HG03064 (cell line): ENCODE measurements around the gene NAV2.

Source experiments
- ATAC-seq: cut with Tn5 transposase; IDR thresholded peaks from one replicate; pipeline ENCODE4 v1.9.1; 2021; ENCODE audit warnings: low read depth; ENCODE audit not compliant: unreplicated experiment

The NAV2 gene

DNA sequence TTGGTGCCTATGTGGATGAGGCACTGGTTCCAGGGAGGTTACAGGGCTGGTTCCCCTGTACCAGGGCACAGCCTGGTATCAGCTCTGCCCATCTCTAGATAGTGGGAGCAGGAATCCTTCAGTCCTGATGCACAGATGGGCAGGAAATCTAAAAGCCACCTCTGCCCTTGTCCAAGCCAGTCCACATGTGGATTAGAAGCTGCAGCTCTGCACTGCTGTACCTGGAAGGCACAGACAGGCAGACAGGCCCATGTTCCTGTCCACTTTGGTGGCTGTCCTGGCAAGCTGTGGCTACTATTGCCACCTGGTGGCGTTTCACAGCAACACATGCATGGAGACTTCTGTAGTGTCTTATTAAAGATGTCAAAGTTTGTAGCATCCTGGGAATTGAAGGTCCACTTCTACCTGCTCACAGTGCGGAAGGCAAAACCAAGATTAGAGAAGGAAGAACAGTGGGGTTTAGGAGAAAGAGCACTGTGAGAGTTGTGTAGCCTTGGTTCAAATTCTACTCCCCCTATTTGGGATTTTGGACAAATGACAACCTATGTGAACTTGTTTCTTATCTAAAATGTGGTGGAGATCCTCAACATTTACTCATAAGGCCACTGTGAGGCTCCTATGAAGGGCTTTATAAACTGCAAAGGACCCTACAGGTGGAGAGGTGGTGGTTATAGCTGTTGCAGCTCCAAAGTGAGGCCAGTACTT, 30.1 kb downstream of the NAV2 start:
- ATAC-seq = no peak

GRCh38 chr11:19743622-19744021, 31.0 kb downstream of the NAV2 start:
- no peak for ATAC-seq

- no peak for ATAC-seq
Measured at GRCh38 chr11:19744130-19744529, 31.5 kb downstream of the NAV2 start.

- no peak for ATAC-seq
Measured at GRCh38 chr11:19746086-19746485, 33.4 kb downstream of the NAV2 start.

- no peak for ATAC-seq
Measured at GRCh38 chr11:19747634-19748033, 35.0 kb downstream of the NAV2 start.

GRCh38 chr11:19751055-19751454, 38.4 kb downstream of the NAV2 start:
- ATAC-seq = no peak

GRCh38 chr11:19753451-19754106, 40.9 kb downstream of the NAV2 start:
- no peak for ATAC-seq

DNA sequence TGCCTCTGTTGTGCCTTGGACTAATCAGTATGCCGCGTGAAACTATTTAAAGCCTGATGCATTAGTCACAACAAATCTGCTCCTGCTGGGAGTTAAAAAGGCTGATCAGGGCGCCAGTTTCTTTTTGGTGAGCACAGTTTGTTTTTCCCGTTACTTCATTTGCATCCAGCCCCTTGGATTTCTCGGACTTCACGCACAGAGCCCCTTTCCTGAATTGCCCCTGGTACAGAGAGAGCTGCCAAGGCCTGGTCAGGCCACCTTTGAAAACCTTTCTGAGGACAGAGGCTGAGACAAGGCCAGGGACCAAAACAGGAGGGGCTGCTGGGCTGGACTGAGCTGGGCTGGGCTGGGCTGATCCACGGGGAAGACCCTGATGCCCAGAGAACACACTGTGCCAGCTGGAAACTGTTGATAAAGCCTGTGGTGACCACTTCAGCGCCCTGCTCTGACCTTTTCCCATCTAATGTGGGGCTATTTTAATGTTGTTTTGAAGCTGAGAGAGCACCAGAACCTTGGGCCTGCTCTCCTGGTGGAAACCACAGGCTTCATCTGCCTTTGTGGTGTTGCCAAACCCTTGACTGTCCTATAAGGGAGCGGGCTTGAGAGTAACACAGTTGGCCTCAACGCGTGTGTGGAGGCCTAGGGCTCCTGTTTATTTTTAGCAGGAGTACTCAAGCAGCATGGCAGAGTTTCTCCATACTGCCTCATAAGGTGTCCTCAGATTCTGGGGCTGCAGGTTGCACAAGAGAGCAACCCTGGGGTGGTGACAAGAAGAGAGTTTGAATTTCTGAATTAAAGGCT, 44.2 kb downstream of the NAV2 start:
- no peak for ATAC-seq

DNA sequence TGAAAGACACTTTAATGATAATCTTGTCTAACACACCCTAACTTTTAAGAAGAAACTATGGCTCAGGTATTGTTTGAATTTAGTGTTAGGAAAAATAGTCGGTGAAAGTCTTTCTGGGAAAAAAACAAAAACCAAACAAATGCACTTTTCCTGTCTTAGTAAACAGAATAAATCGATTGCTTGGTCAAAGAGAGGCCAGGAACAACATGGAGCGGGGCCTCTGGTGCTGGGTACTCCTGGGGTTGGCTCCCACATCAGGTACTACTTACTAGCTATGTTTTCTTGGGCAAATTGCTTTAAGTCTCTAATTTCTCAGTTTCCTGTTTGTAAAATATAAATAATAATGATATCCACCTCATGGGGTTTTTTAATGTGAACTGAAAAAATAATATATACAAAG, 46.8 kb downstream of the NAV2 start:
- no peak for ATAC-seq

GRCh38 chr11:19762266-19762665, 49.6 kb downstream of the NAV2 start:
- ATAC-seq = no peak

- ATAC-seq = no peak
Measured at GRCh38 chr11:19763330-19763729, 50.7 kb downstream of the NAV2 start.

GRCh38 chr11:19766206-19766605, 53.6 kb downstream of the NAV2 start:
- ATAC-seq = no peak

- no peak for ATAC-seq
Measured at GRCh38 chr11:19766810-19767209, 54.2 kb downstream of the NAV2 start.

DNA sequence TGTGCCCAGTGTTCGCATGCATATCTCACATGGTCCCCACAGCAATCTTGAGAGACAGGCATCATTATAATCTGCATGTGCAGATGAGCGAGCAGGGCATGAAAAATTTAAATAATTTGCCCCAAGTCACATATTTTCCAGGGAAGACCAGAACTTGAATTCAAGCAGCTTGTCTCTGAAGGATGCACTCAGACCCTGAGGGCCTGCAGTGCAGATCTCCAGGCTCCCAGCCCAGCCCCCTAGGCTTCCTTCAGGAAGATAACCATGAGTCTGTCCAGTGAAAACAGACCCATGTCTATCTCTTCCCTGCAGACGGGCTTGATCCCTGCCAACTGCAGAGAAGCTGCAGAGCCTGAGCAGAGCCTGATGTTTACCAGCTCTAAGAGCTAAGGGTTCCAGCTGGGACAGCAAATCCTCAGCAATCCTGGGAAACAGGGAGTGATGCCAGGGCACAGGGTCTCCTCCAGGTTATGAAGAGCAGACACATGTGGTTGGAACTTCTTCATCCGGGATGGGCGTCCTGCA, 55.1 kb downstream of the NAV2 start:
- no peak for ATAC-seq

- no peak for ATAC-seq
Measured at GRCh38 chr11:19768197-19768596, 55.6 kb downstream of the NAV2 start.

- ATAC-seq = no peak
Measured at GRCh38 chr11:19768815-19769214, 56.2 kb downstream of the NAV2 start.

DNA sequence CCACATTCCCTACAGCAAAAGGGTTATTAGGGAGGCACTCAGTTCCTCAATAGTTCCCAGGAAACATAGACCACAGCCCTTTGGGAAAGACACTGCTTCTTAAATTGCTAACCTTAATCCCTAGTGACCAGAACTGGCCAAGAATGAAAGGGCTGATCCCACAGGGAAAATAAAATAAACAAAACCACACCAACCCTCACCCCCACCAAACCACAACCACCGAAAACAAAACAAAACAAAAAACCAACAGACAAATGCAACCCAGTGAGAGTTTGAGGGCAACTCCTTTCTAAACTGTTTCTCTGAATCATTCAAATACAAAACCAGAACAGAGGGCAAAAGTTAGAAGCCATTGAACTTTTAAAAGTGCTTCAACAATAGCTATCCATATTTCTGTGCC, 57.2 kb downstream of the NAV2 start:
- no peak for ATAC-seq

GRCh38 chr11:19770277-19770676, 57.6 kb downstream of the NAV2 start:
- ATAC-seq = no peak

GRCh38 chr11:19771463-19771862, 58.8 kb downstream of the NAV2 start:
- ATAC-seq = no peak

DNA sequence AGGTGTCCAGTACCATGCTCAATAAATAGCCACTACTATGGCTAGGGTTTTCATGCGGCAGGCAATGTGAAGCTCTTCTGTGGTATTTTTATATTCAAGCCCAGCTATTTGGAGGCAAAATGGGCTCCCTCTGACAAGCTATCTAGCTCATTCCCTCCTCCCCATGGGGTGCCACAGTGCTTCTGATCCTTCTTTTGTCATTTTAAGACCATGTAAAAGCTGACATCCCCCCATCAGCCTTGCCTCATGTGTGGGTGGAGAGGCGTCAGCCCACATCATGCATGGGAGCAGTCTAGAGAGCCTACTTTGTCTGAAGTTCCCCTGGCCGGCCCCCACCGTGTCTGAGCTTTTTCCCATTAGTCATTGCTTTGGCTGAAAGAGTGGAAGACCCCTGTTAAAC, 59.8 kb downstream of the NAV2 start:
- ATAC-seq = no peak

GRCh38 chr11:19774329-19774728, 61.7 kb downstream of the NAV2 start:
- no peak for ATAC-seq
